Tibial nerve (tissue), 4 donors: ENCODE data around the gene LRRC75A.

Experiments
- CTCF ChIP-seq, 5 experiments: fragments of 200-600 bp in 3 of 5; fragments of 450-650 bp in 2 of 5; sonication (generic) in 3 of 5; IDR thresholded peaks; one replicate each; pipeline ENCODE4 v1.5.1; 2016 to 2019; ENCODE audit warnings: antibody characterized with exemption in 5 of 5, mild to moderate bottlenecking in 3 of 5, moderate library complexity in 2 of 5
- EP300 ChIP-seq, 2 donors: sonication (generic); formaldehyde crosslinking; IDR thresholded peaks; one replicate each; pipeline ENCODE4 v1.6.1; 2017; ENCODE audit warnings: antibody characterized with exemption in 2 of 2, mild to moderate bottlenecking in 1 of 2
- POLR2A ChIP-seq, 2 donors: fragments of 450-650 bp; IDR thresholded peaks; one replicate each; pipeline ENCODE4 v1.6.1; 2017; ENCODE audit warnings: antibody characterized with exemption in 2 of 2, mild to moderate bottlenecking in 2 of 2, moderate library complexity in 2 of 2

- TF ChIP-seq POLR2A (IDR thresholded peaks at IDR 0.05) (no peak), CTCF (IDR thresholded peaks at IDR 0.05) (no peak), EP300 (IDR thresholded peaks at IDR 0.05) (peak in 1 of 2 donors; percentile 65)
These were observed 5.4 kb downstream of the LRRC75A start for GRCh38 chr17:16486373-16487250.
